ENCODE data around the gene ATXN1.

DNA sequence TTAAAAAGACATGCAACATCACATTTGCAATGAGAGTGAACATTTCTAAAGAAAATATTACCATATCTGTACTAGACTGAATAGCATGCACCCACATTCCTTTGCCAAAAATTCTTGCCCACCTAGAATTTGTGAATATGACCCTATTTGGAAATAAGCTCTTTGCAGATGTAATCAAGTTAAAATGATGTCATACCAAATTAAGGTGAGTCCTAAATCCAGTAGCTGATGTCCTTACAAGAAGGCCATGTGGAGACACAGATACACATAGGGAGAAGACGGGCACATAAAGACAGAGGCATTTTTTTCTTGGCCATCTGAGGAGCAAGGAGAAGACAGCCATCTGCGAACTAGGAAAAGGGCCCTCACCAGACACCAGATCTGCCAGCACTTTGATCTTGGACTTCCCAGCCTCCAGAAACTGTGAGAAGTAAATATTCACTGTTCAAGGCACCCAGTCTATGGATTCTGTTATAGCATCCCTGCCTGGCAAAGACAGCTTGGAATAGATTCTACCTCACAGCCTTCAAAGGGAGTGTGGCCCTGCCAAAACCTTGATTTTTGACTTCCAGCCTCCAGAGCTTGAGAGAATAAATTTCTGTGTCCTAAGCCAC, 22.8 kb upstream of the ATXN1 start:
- TF ChIP-seq, protein P1, sequence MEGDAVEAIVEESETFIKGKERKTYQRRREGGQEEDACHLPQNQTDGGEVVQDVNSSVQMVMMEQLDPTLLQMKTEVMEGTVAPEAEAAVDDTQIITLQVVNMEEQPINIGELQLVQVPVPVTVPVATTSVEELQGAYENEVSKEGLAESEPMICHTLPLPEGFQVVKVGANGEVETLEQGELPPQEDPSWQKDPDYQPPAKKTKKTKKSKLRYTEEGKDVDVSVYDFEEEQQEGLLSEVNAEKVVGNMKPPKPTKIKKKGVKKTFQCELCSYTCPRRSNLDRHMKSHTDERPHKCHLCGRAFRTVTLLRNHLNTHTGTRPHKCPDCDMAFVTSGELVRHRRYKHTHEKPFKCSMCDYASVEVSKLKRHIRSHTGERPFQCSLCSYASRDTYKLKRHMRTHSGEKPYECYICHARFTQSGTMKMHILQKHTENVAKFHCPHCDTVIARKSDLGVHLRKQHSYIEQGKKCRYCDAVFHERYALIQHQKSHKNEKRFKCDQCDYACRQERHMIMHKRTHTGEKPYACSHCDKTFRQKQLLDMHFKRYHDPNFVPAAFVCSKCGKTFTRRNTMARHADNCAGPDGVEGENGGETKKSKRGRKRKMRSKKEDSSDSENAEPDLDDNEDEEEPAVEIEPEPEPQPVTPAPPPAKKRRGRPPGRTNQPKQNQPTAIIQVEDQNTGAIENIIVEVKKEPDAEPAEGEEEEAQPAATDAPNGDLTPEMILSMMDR (IDR thresholded peaks at IDR 0.05; ENCODE audit: control extremely low read depth in 1 of 3, insufficient read depth in 1 of 3, low read depth in 1 of 3, low read length in 3 of 3) = no peak
- no peak for TF ChIP-seq POLR2A (IDR thresholded peaks at IDR 0.05; ENCODE audit: control extremely low read depth in 1 of 2, low read depth in 2 of 2, low read length in 2 of 2)
- no peak for TF ChIP-seq POLR2AphosphoS5 (IDR thresholded peaks at IDR 0.05; ENCODE audit: low read depth, low read length)
- no peak for TF ChIP-seq EGR1 (IDR thresholded peaks at IDR 0.05; ENCODE audit: borderline replicate concordance, low read depth, low read length)
- TF ChIP-seq, protein P2, sequence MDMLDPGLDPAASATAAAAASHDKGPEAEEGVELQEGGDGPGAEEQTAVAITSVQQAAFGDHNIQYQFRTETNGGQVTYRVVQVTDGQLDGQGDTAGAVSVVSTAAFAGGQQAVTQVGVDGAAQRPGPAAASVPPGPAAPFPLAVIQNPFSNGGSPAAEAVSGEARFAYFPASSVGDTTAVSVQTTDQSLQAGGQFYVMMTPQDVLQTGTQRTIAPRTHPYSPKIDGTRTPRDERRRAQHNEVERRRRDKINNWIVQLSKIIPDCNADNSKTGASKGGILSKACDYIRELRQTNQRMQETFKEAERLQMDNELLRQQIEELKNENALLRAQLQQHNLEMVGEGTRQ (IDR thresholded peaks at IDR 0.05; ENCODE audit: low read length) = no peak
- no peak for TF ChIP-seq SIN3A (conservative IDR thresholded peaks at IDR 0.05 in 1 of 2, IDR thresholded peaks at IDR 0.05 in 1 of 2; ENCODE audit: low read depth in 1 of 2, low read length in 2 of 2)
- no peak for TF ChIP-seq ASH2L (IDR thresholded peaks at IDR 0.05; ENCODE audit: low read length)
- no peak for TF ChIP-seq EZH2 (IDR thresholded peaks at IDR 0.05; ENCODE audit: low read depth, low read length, severe bottlenecking)
- no peak for TF ChIP-seq RBBP5 (IDR thresholded peaks at IDR 0.05; ENCODE audit: borderline replicate concordance, low read depth, low read length)
- no peak for TF ChIP-seq RAD21 (IDR thresholded peaks at IDR 0.05 in 1 of 2, conservative IDR thresholded peaks at IDR 0.05 in 1 of 2; ENCODE audit: low read depth in 2 of 2, low read length in 2 of 2)
- TF ChIP-seq, protein P3, sequence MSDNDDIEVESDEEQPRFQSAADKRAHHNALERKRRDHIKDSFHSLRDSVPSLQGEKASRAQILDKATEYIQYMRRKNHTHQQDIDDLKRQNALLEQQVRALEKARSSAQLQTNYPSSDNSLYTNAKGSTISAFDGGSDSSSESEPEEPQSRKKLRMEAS (IDR thresholded peaks at IDR 0.05) = no peak
- no peak for TF ChIP-seq HDAC2 (IDR thresholded peaks at IDR 0.05; ENCODE audit: borderline replicate concordance in 1 of 2, low read depth in 2 of 2, low read length in 2 of 2)
